HG02763 (cell line): ENCODE measurements around the gene ACOD1.

Source experiments
- ATAC-seq: cut with Tn5 transposase; IDR thresholded peaks from one replicate; pipeline ENCODE4 v1.9.1; 2021; ENCODE audit warnings: mild to moderate bottlenecking, moderate library complexity; ENCODE audit not compliant: unreplicated experiment

The ACOD1 gene

DNA sequence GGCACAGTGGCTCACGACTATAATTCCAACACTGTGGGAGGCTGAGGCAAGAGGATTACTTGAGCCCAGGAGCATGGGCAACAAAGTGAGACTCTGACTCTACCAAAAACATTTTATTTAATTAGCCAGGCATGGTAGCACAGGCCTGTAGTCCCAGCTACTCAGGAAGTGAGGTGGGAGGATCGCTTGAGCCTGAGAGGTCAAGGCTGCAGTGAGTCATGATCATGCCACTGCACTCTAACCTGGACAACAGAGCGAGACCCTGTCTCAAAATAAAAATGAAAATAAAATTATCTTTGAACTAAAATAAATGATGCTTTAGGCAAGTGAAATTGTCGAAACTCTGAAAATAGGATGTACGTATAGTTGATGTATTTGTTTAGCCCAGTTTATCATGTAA is 35.4 kb downstream of the ACOD1 start:
- ATAC-seq = no peak

DNA sequence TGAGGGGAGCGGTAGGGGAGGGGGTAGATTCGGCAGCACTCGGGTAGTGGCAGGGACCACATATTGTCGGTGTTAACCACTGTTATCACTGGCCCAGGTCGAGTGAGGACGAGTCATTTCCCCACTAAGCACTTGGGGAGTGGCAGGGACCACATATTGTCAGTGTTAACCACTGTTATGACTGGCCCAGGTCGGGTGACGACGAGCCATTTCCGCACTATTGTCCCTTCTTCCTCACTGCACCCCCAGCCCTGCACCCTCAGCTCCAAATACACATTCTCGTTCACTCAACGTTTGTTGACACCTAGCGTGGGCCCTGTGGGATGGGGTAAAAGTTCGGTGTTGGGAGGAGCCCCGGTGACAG is 43.1 kb downstream of the ACOD1 start:
- ATAC-seq = peak; percentile 33

DNA sequence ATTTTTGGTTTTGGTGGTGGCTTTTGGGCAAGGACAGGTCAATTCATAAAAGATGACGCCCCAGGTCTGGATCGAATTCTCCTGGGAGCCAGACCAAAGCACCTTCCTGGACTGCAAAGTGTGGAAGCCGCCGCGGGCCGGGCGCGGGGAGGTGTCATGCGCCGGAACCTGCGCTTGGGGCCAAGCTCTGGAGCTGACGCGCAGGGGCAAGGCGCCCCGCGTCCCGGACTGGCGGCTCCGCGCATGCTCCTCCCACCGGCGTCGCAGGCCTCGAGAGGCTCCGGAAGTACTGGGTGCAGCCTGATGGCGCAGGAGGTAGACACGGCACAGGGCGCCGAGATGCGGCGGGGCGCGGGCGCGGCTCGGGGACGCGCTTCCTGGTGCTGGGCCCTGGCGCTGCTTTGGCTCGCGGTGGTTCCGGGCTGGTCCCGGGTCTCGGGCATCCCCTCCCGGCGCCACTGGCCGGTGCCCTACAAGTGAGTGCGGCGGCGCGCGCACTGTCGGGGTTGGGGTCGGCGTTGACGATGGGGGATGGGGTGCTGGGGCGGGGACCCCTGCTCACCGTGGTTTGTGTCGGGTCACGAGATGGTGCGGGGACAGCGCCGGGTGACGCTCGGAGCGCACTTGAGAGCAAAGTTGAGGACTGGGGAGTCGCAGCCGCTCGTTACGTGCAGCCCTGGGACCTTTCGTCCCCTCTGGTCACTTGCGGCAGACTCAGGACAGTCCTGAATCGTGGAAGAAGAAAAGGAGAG is 43.7 kb downstream of the ACOD1 start, which contains the start of gene CLN5:
Gene CLN5 (plus strand): TSS at position 286 of the 752 bp plus-strand sequence. CDS start 18 bp downstream, at position 304.
- peak; percentile 96 for ATAC-seq

DNA sequence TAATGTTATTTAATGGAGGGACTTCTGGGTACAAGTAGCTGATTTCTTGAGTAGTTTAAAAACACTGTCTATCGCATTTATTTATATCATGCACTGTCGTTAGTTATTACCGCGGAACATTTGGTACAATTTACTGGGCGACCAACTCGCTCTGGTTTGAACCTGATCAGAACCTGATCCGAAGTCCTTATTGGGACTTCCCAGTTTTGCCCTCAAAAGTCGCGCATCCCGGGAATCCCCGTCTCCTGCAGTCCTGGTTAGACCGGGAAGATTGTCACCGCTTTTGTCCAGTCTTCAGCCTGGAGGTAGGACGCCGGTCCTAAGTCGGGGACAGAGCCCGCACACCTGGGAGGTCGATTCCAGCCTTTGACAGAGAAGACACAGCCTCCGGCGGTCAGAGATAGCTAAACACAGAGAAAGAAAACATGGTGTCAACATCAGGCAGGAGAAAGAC is 44.3 kb downstream of the ACOD1 start:
- ATAC-seq = no peak

DNA sequence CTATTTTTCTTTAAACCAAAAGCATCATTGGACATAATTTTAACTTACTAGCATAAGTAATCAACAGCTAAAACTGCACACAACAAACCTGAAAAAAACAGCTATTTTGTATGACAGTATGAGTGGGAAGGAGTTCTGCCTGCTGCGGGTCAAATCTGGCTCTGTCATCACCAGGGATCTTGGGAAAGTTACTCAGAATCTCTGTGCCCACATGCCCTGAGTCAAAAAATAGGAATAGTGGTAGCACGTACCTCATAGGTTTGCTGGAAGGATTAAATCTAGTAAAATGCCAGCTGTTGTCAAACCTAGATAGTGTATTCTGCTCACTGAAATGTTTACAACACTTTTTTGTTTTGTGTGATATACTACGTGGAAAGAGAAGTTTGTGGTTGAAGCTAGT is 44.7 kb downstream of the ACOD1 start:
- no peak for ATAC-seq

DNA sequence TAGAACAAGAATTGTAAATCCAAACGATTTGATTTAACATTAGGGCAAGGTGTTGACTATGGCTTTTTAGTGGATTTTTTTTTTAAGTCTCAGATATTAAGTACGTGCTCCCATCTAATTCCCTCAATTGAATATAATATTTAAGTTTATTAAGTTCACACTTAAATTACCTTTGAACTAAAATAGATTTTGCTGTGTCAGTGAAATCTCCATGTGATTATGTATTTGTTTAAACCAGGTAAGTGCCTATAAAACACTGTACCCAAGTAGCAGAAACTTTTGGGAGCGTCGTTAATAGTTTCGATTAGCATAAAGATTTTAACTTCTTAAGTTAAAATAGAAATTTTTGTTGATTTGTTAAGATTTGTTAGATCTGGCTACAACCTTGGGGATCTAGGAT is 45.2 kb downstream of the ACOD1 start:
- no peak for ATAC-seq

DNA sequence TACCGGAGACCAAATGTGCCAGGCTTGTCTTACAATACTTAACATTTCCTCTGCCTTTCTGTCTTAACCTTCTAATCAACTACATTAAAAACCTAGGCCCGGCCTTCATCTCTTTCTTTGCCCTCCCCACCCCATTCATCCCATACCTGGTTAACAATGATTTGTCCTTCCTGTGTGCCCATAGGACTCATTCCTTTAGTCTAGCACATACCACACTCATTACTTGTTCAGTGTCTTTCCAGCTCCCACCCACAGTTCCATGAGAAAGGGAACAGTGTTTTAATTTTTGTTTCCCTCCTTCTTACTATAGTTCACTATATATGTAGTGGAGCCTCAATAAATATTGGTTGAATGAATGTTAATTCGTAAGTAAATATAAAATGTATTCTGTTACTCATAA is 46.0 kb downstream of the ACOD1 start:
- ATAC-seq = no peak

DNA sequence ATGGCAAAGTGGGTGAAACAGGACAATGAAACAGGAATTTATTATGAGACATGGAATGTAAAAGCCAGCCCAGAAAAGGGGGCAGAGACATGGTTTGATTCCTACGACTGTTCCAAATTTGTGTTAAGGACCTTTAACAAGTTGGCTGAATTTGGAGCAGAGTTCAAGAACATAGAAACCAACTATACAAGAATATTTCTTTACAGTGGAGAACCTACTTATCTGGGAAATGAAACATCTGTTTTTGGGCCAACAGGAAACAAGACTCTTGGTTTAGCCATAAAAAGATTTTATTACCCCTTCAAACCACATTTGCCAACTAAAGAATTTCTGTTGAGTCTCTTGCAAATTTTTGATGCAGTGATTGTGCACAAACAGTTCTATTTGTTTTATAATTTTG is 52.2 kb downstream of the ACOD1 start:
- ATAC-seq = no peak

DNA sequence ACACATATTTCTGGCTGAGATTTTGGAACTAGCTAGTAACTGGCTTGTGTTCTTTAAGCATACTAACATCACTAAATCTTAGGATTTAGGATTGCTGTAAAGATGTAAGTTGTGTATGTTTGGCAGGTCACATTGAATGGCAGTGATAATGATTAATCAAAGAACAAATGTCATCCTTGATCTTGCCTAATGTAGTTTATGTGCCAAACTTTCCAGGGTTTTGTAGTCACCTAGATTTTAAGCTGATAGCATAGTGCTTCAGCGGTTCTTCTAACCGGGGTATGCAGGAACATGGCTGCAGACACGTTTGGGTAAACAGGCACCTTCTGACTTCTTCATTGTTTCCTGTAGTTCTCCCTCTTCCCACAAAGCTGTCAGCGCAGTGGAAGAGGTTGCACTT is 53.2 kb downstream of the ACOD1 start:
- ATAC-seq = no peak

DNA sequence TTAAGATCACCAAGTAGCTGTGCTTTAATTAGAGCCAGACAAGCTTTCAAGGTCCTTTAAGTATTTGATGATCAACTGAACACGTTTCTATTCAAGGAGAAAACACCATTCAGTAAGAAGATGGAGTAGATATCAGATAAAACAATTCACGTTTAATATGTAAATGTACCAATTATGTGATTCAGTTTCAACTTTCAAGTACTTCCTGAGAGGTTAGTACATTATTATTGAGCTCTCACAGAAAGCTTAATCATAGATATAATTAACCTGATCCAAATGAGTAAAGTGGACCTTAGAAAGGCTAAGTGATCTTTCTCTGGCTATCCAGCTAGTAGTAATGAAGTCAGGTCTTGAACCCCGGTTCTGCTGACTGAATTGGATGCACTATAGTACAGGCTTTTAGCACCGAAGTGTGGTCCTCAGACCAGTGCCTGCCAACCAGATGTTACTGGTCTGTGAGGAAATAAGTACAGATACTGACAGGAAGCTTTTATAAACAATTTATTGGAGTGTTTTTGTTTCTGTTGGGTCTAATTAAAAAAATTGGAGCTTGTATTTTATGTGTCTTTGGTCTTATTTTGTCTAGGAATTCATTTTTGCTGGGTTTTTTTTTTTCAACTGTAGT is 53.8 kb downstream of the ACOD1 start:
- no peak for ATAC-seq

DNA sequence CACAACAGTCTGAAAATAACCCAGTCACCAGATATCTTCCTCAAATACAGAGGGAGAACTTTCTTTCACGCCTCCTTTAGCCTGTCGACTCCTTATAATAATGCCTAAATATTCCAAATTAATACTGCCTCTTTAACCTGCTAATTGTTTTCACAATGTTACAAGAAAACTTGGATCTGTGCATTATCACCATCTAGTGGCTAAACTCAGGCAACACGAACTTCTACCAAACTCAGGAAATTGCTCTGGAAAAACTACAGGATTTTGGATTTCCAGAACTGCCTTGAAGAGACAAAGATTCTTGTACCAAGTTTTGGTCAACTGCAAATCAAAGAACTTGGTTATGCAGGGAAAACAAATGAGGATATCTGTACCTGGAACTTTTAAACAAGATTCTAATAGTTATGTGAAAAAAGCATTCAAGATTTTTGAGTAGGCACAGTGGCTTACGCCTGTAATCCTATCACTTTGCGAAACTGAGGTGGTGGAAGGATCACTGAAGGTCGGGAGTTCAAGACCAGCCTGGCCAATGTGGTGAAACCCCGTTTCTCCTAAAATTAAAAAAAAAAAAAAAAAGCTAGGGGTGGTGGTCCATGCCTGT is 54.4 kb downstream of the ACOD1 start:
- no peak for ATAC-seq
